KMS-11 (cell line): ENCODE data around the gene SYNE3.

Experiments used
- H2AFZ ChIP-seq: fragments of 200-600 bp; sonication (generic); 2 replicates; pipeline ENCODE4 v1.6.1; 2016; ENCODE audit warnings: antibody characterized with exemption, mixed run types, low read depth
- H3K27ac ChIP-seq: fragments of 200-600 bp; sonication (generic); 2 replicates; pipeline ENCODE4 v1.6.1; 2016; ENCODE audit warnings: mild to moderate bottlenecking, mixed run types
- H3K27me3 ChIP-seq: fragments of 200-600 bp; sonication (generic); 2 replicates; pipeline ENCODE4 v1.6.1; 2017; ENCODE audit warnings: mild to moderate bottlenecking, low read depth, mixed run types, moderate library complexity; ENCODE audit not compliant: insufficient read depth
- H3K36me3 ChIP-seq: fragments of 200-600 bp; sonication (generic); 2 replicates; pipeline ENCODE4 v1.6.1; 2017; ENCODE audit warnings: mild to moderate bottlenecking, mixed run types; ENCODE audit not compliant: insufficient read depth
- H3K4me1 ChIP-seq: fragments of 200-600 bp; sonication (generic); 2 replicates; pipeline ENCODE4 v1.6.1; 2016; ENCODE audit warnings: mild to moderate bottlenecking, low read depth, mixed run types; ENCODE audit not compliant: poor library complexity, severe bottlenecking
- H3K4me2 ChIP-seq: fragments of 200-600 bp; sonication (generic); 2 replicates; pipeline ENCODE4 v1.7.0; 2016; ENCODE audit warnings: mild to moderate bottlenecking, mixed run types
- H3K4me3 ChIP-seq: fragments of 200-600 bp; sonication (generic); IDR thresholded peaks from 2 replicates; pipeline ENCODE4 v1.6.1; 2017; ENCODE audit warnings: low read depth, low read length, mixed read lengths; ENCODE audit not compliant: insufficient read depth
- H3K79me2 ChIP-seq: fragments of 200-600 bp; sonication (generic); 2 replicates; pipeline ENCODE4 v1.6.1; 2016; ENCODE audit warnings: low read depth, mixed run types; ENCODE audit not compliant: insufficient read depth
- H3K9ac ChIP-seq: fragments of 200-600 bp; sonication (generic); 2 replicates; pipeline ENCODE4 v1.6.1; 2016; ENCODE audit warnings: mild to moderate bottlenecking, mixed run types
- H4K20me1 ChIP-seq: fragments of 200-600 bp; sonication (generic); 2 replicates; pipeline ENCODE4 v1.6.1; 2016; ENCODE audit warnings: mild to moderate bottlenecking, mixed run types; ENCODE audit not compliant: insufficient read depth
- TF ChIP-seq, protein P1 (sequence below): fragments of 200-600 bp; sonication (generic); conservative IDR thresholded peaks from 2 replicates; pipeline ENCODE4 v1.6.1; 2017; ENCODE audit warnings: low read depth, mild to moderate bottlenecking, antibody characterized with exemption, low read length, moderate library complexity, mixed read lengths

Gene SYNE3

DNA sequence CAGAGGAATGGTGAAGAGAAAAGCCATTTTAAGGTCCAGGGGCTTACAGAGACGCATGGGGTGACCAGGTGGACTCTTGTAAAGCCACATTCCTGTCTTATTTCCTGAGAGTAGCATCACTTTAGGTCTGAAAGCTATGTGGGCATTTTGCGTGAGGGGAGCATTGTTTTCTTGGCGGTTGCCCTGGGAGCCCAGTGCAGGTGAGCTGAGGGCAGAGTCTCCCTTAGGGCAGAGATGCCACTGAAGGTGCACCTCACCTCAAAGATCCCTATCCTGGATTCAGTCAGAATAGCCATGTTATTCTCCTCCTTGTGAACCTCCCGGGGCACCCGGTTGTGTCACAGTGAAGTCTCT, 30.8 kb upstream of the SYNE3 start:
- TF ChIP-seq, protein P1, sequence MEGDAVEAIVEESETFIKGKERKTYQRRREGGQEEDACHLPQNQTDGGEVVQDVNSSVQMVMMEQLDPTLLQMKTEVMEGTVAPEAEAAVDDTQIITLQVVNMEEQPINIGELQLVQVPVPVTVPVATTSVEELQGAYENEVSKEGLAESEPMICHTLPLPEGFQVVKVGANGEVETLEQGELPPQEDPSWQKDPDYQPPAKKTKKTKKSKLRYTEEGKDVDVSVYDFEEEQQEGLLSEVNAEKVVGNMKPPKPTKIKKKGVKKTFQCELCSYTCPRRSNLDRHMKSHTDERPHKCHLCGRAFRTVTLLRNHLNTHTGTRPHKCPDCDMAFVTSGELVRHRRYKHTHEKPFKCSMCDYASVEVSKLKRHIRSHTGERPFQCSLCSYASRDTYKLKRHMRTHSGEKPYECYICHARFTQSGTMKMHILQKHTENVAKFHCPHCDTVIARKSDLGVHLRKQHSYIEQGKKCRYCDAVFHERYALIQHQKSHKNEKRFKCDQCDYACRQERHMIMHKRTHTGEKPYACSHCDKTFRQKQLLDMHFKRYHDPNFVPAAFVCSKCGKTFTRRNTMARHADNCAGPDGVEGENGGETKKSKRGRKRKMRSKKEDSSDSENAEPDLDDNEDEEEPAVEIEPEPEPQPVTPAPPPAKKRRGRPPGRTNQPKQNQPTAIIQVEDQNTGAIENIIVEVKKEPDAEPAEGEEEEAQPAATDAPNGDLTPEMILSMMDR = no peak
- no peaks in the 10 kb centered on the region for H3K4me1 ChIP-seq
- no peak overlapping the region for H3K4me3 ChIP-seq
- H3K27ac ChIP-seq = no peak overlapping the region
- H3K27me3 ChIP-seq = no peaks in the 10 kb centered on the region
- no peak overlapping the region for H3K4me2 ChIP-seq
- no peaks in the 10 kb centered on the region for H4K20me1 ChIP-seq
- H3K9ac ChIP-seq = no peak overlapping the region
- no peak overlapping the region for H2AFZ ChIP-seq
- no peaks in the 10 kb centered on the region for H3K79me2 ChIP-seq
- no peaks in the 10 kb centered on the region for H3K36me3 ChIP-seq

DNA sequence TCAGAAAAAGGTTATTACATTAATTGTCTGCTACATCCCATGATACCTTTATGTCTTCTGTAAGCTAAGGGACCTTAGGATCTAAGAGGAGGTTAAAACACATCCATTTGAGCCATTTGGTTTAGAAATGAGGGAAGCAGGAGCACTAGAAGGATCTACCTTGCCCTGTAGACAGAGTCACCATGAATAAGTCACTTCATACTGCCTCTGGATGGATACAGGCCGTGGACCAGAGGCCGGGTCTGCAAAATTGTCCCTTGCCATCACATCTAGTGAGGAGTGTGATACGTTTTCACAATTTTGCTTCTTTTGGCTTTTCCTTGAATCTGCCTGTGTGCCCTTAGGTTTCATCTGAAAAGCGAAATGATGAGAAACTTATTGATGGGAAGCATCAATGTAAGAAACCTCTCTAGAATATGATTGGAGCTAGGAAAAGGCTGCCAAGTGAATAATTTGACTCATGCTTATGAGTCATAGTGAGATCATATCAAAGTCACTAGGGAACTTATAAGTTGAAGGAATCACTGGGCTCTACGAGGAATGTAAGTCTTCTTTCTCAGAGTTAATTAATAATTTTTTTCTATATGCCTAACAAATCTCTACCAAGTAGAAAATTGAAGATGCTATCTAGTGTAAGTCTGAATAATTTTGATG, 29.2 kb upstream of the SYNE3 start:
- Histone ChIP-seq H4K20me1 (no peaks in the 10 kb centered on the region), H3K27me3 (no peaks in the 10 kb centered on the region), H3K9ac (no peak overlapping the region), H3K4me2 (no peak overlapping the region), H3K36me3 (no peaks in the 10 kb centered on the region), H3K4me1 (no peaks in the 10 kb centered on the region), H3K79me2 (peaks cover 13% of the 10 kb centered on the region), H3K27ac (no peak overlapping the region), H3K4me3 (no peak overlapping the region), H2AFZ (no peak overlapping the region)
- TF ChIP-seq, protein P1 = no peak

DNA sequence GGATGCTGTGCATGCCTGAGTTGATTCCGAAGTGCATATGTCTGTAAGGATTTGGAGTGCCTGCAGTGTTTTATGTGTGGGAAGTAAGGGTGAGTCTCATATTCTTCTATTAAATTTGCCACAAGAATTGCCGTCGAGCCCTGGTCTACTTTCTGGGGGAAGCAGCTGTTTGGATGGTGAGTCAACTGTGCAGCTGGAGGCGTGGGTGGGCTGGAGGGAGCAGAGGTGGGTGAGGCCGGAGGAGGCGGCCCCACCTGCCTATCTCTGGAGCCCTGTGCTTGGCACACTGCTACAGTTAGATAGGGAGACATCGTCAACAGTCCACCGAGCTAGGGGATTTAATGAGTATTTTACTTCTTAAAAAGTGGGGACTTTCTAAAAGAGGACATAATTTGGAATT, 28.1 kb upstream of the SYNE3 start:
- no peak overlapping the region for H3K4me3 ChIP-seq
- H3K9ac ChIP-seq = no peak overlapping the region
- H3K27ac ChIP-seq = no peak overlapping the region
- no peaks in the 10 kb centered on the region for H3K36me3 ChIP-seq
- no peaks in the 10 kb centered on the region for H3K4me1 ChIP-seq
- no peaks in the 10 kb centered on the region for H3K27me3 ChIP-seq
- H4K20me1 ChIP-seq = no peaks in the 10 kb centered on the region
- H3K4me2 ChIP-seq = no peak overlapping the region
- TF ChIP-seq, protein P1 = no peak
- H3K79me2 ChIP-seq = peaks cover 23% of the 10 kb centered on the region
- no peak overlapping the region for H2AFZ ChIP-seq

DNA sequence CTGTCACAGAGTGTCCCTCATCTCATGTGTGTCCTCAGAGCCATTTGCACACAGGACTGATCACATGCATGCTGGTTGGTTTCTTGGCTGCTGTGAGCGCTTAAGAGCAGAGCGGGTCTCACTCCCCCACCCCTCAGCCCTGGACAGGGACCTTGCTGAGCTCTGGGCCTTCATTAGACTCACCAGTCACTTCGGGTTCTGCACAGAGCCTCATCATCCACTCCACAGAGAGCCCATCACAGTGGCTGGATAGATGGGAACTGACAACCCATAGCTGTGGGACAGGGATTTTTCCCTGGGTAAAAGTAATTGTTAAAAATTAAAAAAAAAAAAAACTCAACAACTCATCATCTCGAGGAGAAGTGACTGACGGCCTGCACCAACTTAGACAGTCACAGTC, 26.6 kb upstream of the SYNE3 start:
- Histone ChIP-seq H3K27ac (no peak overlapping the region), H3K36me3 (no peaks in the 10 kb centered on the region), H3K79me2 (peaks cover 37% of the 10 kb centered on the region), H4K20me1 (no peaks in the 10 kb centered on the region), H3K4me1 (no peaks in the 10 kb centered on the region), H3K4me2 (no peak overlapping the region), H3K4me3 (no peak overlapping the region), H3K9ac (no peak overlapping the region), H2AFZ (no peak overlapping the region), H3K27me3 (no peaks in the 10 kb centered on the region)
- TF ChIP-seq, protein P1 = no peak
